ENCODE measurements around the gene JOSD1. TPM values are rescaled to one million over a fixed set of nuclear protein-coding genes. Genes with fewer than 3 reads are reported as not detected.

Gene JOSD1
- 10 to 100 TPM; 46.7 to 76.6 (median 62.2) TPM for total RNA-seq

DNA sequence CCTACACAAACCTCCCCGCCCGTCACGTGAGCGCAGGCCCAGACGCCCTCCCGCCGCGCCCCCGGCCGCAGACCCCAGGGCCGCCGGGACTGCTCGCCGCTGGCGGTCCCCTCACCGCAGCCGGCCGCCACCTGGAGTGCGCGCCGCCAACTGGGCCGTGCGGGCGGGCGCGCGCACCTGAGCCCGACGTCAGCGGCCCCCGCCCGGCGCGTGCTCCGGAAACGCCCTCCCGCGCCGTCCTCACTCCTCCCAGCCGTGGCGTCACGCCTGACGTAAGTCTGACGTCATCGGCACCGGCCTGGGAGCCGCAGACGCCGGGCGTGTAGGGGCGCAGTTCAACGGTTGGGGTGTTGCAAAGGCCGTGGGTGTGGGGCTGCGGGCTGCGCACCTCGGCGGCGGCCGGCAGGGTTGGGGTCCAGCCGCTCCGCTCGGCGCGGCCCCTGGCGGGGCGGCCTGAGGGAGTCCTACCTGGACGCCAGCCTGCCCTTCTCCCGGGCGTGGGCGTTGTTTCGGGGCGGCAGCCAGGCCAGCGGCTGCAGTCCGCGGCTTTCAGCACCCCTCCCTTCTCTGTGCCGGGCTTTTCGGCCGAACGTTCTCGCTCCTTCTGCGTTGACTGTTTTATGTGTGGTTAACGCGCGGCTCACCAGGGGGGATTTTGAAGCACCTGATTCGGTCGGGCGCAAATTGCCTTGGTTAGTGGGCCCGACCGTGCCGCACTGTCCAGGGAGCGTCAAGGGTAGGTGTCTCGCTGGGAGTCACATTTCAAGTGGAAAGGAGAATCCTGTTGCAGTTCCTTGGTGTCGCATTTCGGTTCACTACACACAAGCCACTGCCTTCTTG is at the start of gene JOSD1:
TSS of gene JOSD1 (minus strand) at position 155 of the 840 bp plus-strand sequence. CDS start 956 bp downstream, outside the sequence.
- Histone ChIP-seq H3K27ac (peak within 1 kb of the TSS; percentile 91 to 99 (median 98)), H3K9me3 (no peaks in the 10 kb centered on the region), H3K4me1 (peaks cover 45 to 50% of the 10 kb centered on the region in 2 donors), H3K36me3 (no peaks in the 10 kb centered on the region), H3K4me3 (replicated peaks in 1 of 3) (peak within 1 kb of the TSS; percentile 66 to 98 (median 91)), H3K27me3 (no peaks in the 10 kb centered on the region)
- TF ChIP-seq POLR2A (IDR thresholded peaks at IDR 0.05) = peak; percentile 88 to 99
- TF ChIP-seq, protein P1, sequence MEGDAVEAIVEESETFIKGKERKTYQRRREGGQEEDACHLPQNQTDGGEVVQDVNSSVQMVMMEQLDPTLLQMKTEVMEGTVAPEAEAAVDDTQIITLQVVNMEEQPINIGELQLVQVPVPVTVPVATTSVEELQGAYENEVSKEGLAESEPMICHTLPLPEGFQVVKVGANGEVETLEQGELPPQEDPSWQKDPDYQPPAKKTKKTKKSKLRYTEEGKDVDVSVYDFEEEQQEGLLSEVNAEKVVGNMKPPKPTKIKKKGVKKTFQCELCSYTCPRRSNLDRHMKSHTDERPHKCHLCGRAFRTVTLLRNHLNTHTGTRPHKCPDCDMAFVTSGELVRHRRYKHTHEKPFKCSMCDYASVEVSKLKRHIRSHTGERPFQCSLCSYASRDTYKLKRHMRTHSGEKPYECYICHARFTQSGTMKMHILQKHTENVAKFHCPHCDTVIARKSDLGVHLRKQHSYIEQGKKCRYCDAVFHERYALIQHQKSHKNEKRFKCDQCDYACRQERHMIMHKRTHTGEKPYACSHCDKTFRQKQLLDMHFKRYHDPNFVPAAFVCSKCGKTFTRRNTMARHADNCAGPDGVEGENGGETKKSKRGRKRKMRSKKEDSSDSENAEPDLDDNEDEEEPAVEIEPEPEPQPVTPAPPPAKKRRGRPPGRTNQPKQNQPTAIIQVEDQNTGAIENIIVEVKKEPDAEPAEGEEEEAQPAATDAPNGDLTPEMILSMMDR (IDR thresholded peaks at IDR 0.05) = peak in 2 of 6 experiments; percentile 17 to 27
- intact Hi-C loops (cut with DNase I) = no loop called here
- DNase-seq = peak; percentile 92 to 94
- 0% methylated on average over 38 to 47 of the region's 94 CpGs for WGBS, 2 donors

DNA sequence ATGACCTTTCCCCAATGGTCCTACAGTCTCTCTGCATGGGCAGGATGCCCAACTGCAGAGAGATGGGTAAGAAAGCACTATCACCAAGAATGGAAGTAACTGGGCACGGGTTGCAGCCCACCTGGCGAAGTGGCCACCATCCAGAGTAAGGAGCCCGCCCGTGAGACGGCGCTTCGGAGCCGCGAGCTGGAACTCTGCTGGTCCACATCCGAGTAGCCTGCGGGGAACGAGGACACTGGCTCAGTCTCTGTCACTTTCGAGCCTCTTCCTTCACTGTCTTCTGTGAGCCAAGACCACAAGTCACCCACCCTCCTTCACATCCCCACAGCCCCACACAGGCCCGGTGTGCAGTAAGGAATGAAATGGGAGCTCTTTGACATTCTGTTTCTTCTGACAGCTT is 49.4 kb upstream of the JOSD1 start:
- H3K9me3 ChIP-seq = no peaks in the 10 kb centered on the region
- peaks cover 64% of the 10 kb centered on the region in 2 donors for H3K36me3 ChIP-seq
- WGBS, 2 donors = 96 to 97% methylated on average over 14 of the region's 14 CpGs
- DNase-seq = no peak
- H3K27ac ChIP-seq = no peak overlapping the region
- intact Hi-C loops (cut with DNase I) = loop anchor here (5.0 kb wide), 1 partner anchor 43 kb away; the partner anchor contains the start of gene GTPBP1
- H3K27me3 ChIP-seq = no peaks in the 10 kb centered on the region
- H3K4me1 ChIP-seq = peaks cover 15 to 28% of the 10 kb centered on the region in 2 donors
- H3K4me3 ChIP-seq (replicated peaks in 1 of 3) = no peak overlapping the region
- TF ChIP-seq, protein P1 (IDR thresholded peaks at IDR 0.05) = no peak
- TF ChIP-seq POLR2A (IDR thresholded peaks at IDR 0.05) = no peak

DNA sequence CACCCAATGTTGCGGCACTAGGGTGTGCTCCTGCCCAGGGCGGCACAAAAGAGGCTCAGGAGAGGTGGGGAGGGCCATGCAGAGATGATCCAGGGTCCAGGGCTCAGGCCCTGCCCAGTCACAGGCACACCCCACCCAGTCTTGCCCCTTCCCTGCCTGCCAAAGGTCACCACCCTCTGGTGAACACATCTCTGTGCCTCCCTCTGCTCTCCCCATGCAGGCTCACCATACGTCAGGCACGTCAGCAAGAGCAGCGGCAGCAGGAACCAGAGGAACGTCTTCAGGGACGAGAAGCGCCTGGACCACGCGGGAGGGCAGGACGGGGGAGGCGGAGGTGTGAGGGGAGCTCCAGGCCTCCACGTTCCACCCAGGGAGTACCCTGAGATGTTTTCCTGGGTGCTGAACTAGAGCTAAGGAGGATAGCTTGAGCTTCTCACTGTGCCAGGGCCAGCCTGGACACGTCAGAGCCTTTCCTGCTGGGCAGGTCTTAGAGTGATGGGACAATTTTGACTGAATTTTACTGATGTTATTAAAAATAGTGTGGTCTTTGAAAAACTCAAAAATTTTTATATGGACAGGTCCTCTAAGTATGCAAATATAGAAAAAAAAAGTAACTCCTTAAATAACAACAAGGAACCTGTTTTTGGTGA is 47.9 kb upstream of the JOSD1 start:
- Histone ChIP-seq H3K4me3 (replicated peaks in 1 of 3) (no peak overlapping the region), H3K9me3 (no peaks in the 10 kb centered on the region), H3K27ac (no peak overlapping the region), H3K36me3 (peaks cover 78% of the 10 kb centered on the region in 2 donors), H3K4me1 (peaks cover under 1 to 13% of the 10 kb centered on the region in 2 donors), H3K27me3 (no peaks in the 10 kb centered on the region)
- TF ChIP-seq, protein P1 (IDR thresholded peaks at IDR 0.05) = no peak
- no peak for TF ChIP-seq POLR2A (IDR thresholded peaks at IDR 0.05)
- intact Hi-C loops (cut with DNase I) = no loop called here
- DNase-seq = no peak
- 85 to 88% methylated on average over 14 of the region's 14 CpGs for WGBS, 2 donors

DNA sequence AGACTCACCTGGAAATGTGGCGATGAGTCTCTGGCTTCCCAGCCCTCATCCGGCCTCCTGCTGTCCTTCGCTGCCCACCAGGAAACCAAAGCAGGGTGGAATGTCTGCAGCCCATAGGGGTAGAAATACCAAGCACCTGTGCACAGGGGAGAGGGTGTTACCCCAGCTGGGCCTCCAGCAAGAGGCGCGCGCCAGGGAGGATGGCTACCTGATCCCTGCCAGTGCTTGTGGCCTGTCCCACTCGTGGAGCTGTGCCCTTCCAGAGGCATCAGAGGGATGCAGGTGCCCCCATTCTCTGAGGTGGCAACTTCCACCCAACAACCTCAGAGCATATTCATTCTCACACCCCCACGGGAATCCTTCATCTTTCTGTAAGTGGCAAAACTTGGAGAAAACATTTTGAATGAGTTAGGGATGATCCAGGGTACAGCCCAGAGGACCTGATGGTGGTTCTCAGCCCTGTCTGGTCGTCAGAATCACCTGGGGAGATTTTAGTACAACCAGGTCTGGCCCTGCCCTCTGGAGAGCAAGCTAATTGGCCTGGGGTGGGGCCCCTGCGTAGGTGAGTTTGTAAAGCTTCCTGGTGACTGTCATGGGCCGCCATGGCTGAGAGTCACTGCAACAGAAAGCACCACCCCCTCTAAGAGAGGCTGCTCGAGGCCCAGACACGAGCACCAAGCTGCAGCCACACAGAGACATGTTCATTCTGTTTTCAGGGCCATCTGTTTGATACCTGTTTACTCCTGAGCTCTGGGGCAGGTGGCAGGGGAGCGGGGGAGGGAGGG is 45.1 kb upstream of the JOSD1 start:
- Histone ChIP-seq H3K36me3 (peaks cover 85 to 91% of the 10 kb centered on the region in 2 donors), H3K4me3 (replicated peaks in 1 of 3) (no peak overlapping the region), H3K4me1 (peaks cover 0 to 1% of the 10 kb centered on the region in 2 donors), H3K27ac (no peak overlapping the region), H3K9me3 (no peaks in the 10 kb centered on the region), H3K27me3 (no peaks in the 10 kb centered on the region)
- intact Hi-C loops (cut with DNase I) = no loop called here
- DNase-seq = no peak
- TF ChIP-seq, protein P1 (IDR thresholded peaks at IDR 0.05) = no peak
- no peak for TF ChIP-seq POLR2A (IDR thresholded peaks at IDR 0.05)
- 93 to 96% methylated on average over 10 to 14 of the region's 14 CpGs for WGBS, 2 donors
